K562 (cell line): ENCODE data around the gene CRB2. TPM values are rescaled to one million over a fixed set of nuclear protein-coding genes. Genes with fewer than 3 reads are reported as not detected.
A peak's percentile ranks its signal among the peaks of the same experiment; 100 is the strongest.

Source experiments
- ATAC-seq: fragments of 200-7000 bp; cut with Tn5 transposase; 3 replicates; pipeline ENCODE4 v1.9.1; 2020; ENCODE audit warnings: moderate library complexity
- BruUV-seq: library from RNA; stranded (reverse); fragments of 400-500 nt; replicated peaks from 2 replicates; lab custom pipeline; 2021; lab: Mats Ljungman, UMichigan
- CTCF ChIA-PET: fragments of 300-600 bp; formaldehyde crosslinking; extraction: SDS; loops from one replicate; lab custom pipeline; 2021; ENCODE audit warnings: low intra/inter-chr PET ratio; lab: Yijun Ruan, JAX
- POLR2A ChIA-PET: fragments of 300-600, 350-650 bp; sonication (Branson Sonifier 250); formaldehyde crosslinking; extraction: SDS; loops from one replicate; lab custom pipeline; 2021; ENCODE audit warnings: antibody characterized with exemption, inconsistent platforms; lab: Yijun Ruan, JAX
- DNase-seq, 4 experiments: peaks; one replicate each; pipeline versions ENCODE4 v3.0.0 to v3.0.0-alpha.2; 2011 to 2018; ENCODE audit warnings: low spot score in 3 of 4, mixed read lengths in 3 of 4; ENCODE audit errors: extremely low read depth in 1 of 4
- FAIRE-seq: peaks from 2 replicates; lab custom pipeline; 2011; peaks lifted over from hg19 to GRCh38; lab: Jason Lieb, UNC
- H2AFZ ChIP-seq: 2 replicates; pipeline ENCODE4 v1.6.0; 2011; ENCODE audit warnings: low read depth, low read length, control low read depth, inconsistent platforms
- H3K27ac ChIP-seq: fragments of 200-600 bp; 3 replicates; pipeline ENCODE4 v1.8.0; 2011; ENCODE audit warnings: low read depth, mild to moderate bottlenecking, control low read depth, inconsistent platforms, low read length, moderate library complexity, mixed read lengths; ENCODE audit errors: extremely low read depth
- H3K27me3 ChIP-seq, 2 experiments: fragments of 300-600 bp in 1 of 2; 2 replicates in 1 of 2; 3 replicates in 1 of 2; pipeline versions ENCODE4 v1.6.0 to v1.8.0; 2011; ENCODE audit warnings: inconsistent platforms in 2 of 2, low read length in 2 of 2, mild to moderate bottlenecking in 1 of 2, mixed read lengths in 1 of 2, moderate library complexity in 1 of 2; ENCODE audit not compliant: control insufficient read depth in 2 of 2, insufficient read depth in 2 of 2
- H3K36me3 ChIP-seq: fragments of 300-600 bp; 3 replicates; pipeline ENCODE4 v1.8.0; 2011; ENCODE audit warnings: mild to moderate bottlenecking, low read length, inconsistent platforms; ENCODE audit not compliant: control insufficient read depth, insufficient read depth
- H3K4me1 ChIP-seq, 2 experiments: fragments of 200-600 bp in 1 of 2; replicated peaks in 1 of 2; 2 replicates in 1 of 2; 3 replicates in 1 of 2; pipeline versions ENCODE4 v1.5.1 to v1.8.0; 2011; ENCODE audit warnings: inconsistent platforms in 2 of 2, low read length in 2 of 2, mild to moderate bottlenecking in 1 of 2, mixed read lengths in 1 of 2, moderate library complexity in 1 of 2; ENCODE audit not compliant: control insufficient read depth in 2 of 2, insufficient read depth in 2 of 2
- H3K4me2 ChIP-seq: 2 replicates; pipeline ENCODE4 v1.6.1; 2011; ENCODE audit warnings: low read length, control low read depth, inconsistent platforms, mixed read lengths; ENCODE audit not compliant: insufficient read depth
- H3K4me3 ChIP-seq: fragments of 200-600 bp; sonication (generic), shearing (Covaris generic); 2 replicates; pipeline ENCODE4 v1.5.1; 2016; ENCODE audit warnings: control low read depth, inconsistent platforms
- H3K79me2 ChIP-seq: fragments of 200-600 bp; 3 replicates; pipeline ENCODE4 v1.8.0; 2011; ENCODE audit warnings: low read length, inconsistent platforms; ENCODE audit not compliant: control insufficient read depth, insufficient read depth
- H3K9ac ChIP-seq, 2 experiments: 2 replicates each; pipeline versions ENCODE4 v1.6.0 to v1.6.1; 2011; ENCODE audit warnings: low read depth in 2 of 2, low read length in 2 of 2, control low read depth in 1 of 2, inconsistent platforms in 1 of 2, mild to moderate bottlenecking in 1 of 2, mixed read lengths in 1 of 2; ENCODE audit not compliant: insufficient read depth in 1 of 2
- H3K9me1 ChIP-seq: one replicate; pipeline ENCODE4 v1.6.0; 2011; ENCODE audit warnings: inconsistent platforms, mild to moderate bottlenecking, low read length, moderate library complexity; ENCODE audit not compliant: control insufficient read depth, insufficient read depth
- H3K9me3 ChIP-seq: replicated peaks from 2 replicates; pipeline ENCODE4 v1.5.1; 2011; ENCODE audit warnings: low read depth, low read length, inconsistent platforms; ENCODE audit not compliant: control insufficient read depth, insufficient read depth
- H4K20me1 ChIP-seq: replicated peaks from 2 replicates; pipeline ENCODE4 v1.6.1; 2011; ENCODE audit warnings: low read length, inconsistent platforms, mixed read lengths; ENCODE audit not compliant: control insufficient read depth, insufficient read depth
- SPI1 ChIP-seq: IDR thresholded peaks from 2 replicates; pipeline ENCODE4 v1.6.1; 2011; ENCODE audit warnings: low read depth, low read length, control low read depth, borderline replicate concordance
- TCF7L2 ChIP-seq: fragments of 150-350 bp; IDR thresholded peaks from 2 replicates; pipeline ENCODE4 v1.6.1; 2016; ENCODE audit warnings: low read depth, mild to moderate bottlenecking, low read length, moderate library complexity
- TGIF2 ChIP-seq: sonication (generic); formaldehyde crosslinking; IDR thresholded peaks from 2 replicates; pipeline ENCODE4 v1.8.1; 2022; ENCODE audit warnings: mild to moderate bottlenecking, missing genetic modification reagents, moderate library complexity
- VEZF1 ChIP-seq: fragments of 200-800 bp; sonication (Bioruptor generic); IDR thresholded peaks from 2 replicates; pipeline ENCODE4 v1.6.1; 2017; ENCODE audit warnings: missing genetic modification characterization, missing compliant biosample characterization
- YBX1 ChIP-seq: fragments of 450-650 bp; IDR thresholded peaks from 2 replicates; pipeline ENCODE4 v1.7.1; 2016; ENCODE audit warnings: mild to moderate bottlenecking
- WGBS: fragments of 100-300 bp; shearing (Covaris generic); methylation state at CpG from one replicate; pipeline ENCODE4 v1.1.6; 2016; ENCODE audit warnings: low coverage, mixed read lengths; ENCODE audit not compliant: insufficient coverage; ENCODE audit errors: missing lambda C conversion rate; 5-methylcytosine and 5-hydroxymethylcytosine counted together
- in situ Hi-C: fragments of 300-500 bp; cut with MboI; formaldehyde crosslinking; loops from 4 replicates; pipeline ENCODE4 v1.15.0; 2018; ENCODE audit warnings: inconsistent platforms, mixed read lengths
- intact Hi-C: fragments of 100-400 bp; cut with micrococcal nuclease; formaldehyde crosslinking; loops from 2 replicates; pipeline ENCODE4 v1.14.2; 2022
- polyA plus RNA-seq, 8 experiments: library from polyadenylated mRNA; depleted of rRNA in 4 of 8; stranded (reverse) in 5 of 8; unstranded in 3 of 8; fragments of >200 nt; fragmentation: Nextera tagmentation in 2 of 8; fragmentation: Illumina TruSeq in 1 of 8; extraction: Ambion mirVana in 2 of 8; extraction: Trizol in 1 of 8; gene quantifications; 2 replicates each; pipeline versions ENCODE4 v1.2.1 to v1.2.3, GENCODE V29; 2011 to 2014; ENCODE audit warnings: inconsistent platforms in 1 of 8, missing spikeins in 1 of 8
- total RNA-seq, 7 experiments: library from RNA; depleted of rRNA in 6 of 7; stranded (reverse); fragments of >200 nt in 6 of 7; fragmentation: Illumina TruSeq in 2 of 7; extraction: Trizol in 2 of 7; gene quantifications; 2 replicates each; pipeline versions ENCODE4 v1.2.1 to v1.2.3, GENCODE V29; 2011 to 2021; ENCODE audit warnings: low replicate concordance in 1 of 7

The CRB2 gene
- total and polyA plus RNA-seq, 9 of the 15 experiments (the other 6 are each of a cell fraction or from before 2014, with no cell fraction given): 0.13 to 1.2 (median 0.25) TPM; not detected in 2

DNA sequence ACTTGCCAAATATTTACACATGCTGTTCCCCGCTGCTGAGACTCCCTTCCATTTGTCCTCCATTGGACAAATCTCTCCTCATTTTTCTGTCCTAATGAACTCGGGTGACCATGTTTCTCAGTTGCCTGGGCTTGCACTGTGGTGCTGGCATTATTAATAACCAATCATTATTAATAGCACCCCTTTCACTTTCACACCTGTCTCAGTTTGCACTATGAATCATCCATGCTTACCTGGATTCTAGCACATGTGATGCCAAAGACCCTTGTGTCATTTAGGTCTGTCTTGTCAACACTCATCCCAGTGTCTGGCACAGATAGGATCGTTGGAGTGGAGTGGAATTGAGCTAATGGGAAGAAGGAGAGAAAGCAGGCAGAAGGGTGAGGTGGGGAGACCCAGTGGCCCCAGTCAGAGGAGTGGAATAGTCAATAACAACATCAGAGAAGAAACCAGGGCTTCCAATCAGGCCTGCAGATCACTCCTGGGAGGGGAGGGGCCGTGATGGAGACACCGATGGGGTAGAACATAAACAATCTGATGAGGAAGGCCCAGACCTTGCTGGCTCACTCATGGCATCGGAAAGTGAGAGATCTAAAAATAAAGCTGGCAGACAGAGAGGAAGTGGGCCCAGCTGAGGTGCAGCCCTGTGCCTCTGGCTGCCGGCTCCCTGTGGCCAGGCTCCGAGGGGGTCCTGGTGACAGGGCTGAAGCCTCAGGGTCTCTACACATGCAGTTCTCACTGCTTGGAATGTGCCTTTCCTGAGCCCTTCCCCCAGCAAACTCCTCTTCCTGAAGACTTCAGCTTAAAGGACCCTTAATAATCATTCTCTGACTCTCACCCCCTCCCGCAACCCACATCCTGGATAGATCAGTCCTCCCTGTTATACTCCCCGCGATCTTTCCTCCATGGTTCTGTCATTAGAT, 33.5 kb upstream of the CRB2 start:
- FAIRE-seq: no peak
- DNase-seq: no peak
- ChIA-PET POLR2A (no interaction called here), CTCF (no interaction called here)
- no peak overlapping the region for H3K4me2 ChIP-seq
- WGBS: 67% methylated on average over 11 of the region's 11 CpGs
- BruUV-seq: no TSS peak
- no peaks in the 10 kb centered on the region for H3K9me3 ChIP-seq
- no peak overlapping the region for H3K27ac ChIP-seq
- no peak for ATAC-seq
- TF ChIP-seq VEZF1 (CRISPR knock-in tag) (peak; percentile 21; the same call in 1 of the 2 replicates), SPI1 (peak; percentile 36; the same call in 1 of the 2 replicates), TGIF2 (CRISPR knock-in tag) (no peak), TCF7L2 (no peak), YBX1 (no peak)
- no peaks in the 10 kb centered on the region for H3K9me1 ChIP-seq
- H2AFZ ChIP-seq: peak overlapping the region; percentile 46; the same call in 1 of the 2 replicates
- in situ Hi-C loops (no loop called here), intact Hi-C loops (no loop called here)
- H4K20me1 ChIP-seq: no peaks in the 10 kb centered on the region
- no peaks in the 10 kb centered on the region for H3K79me2 ChIP-seq
- H3K9ac ChIP-seq: peak overlapping the region in 1 of 2 experiments; percentile 67; a peak in 1 of 4 replicates
- peaks cover 17 to 24% of the 10 kb centered on the region in 2 experiments for H3K4me1 ChIP-seq
- no peaks in the 10 kb centered on the region for H3K27me3 ChIP-seq
- no peak overlapping the region for H3K4me3 ChIP-seq
- no peaks in the 10 kb centered on the region for H3K36me3 ChIP-seq
